Measurements from ENCODE around the gene ISOC1.

DNA sequence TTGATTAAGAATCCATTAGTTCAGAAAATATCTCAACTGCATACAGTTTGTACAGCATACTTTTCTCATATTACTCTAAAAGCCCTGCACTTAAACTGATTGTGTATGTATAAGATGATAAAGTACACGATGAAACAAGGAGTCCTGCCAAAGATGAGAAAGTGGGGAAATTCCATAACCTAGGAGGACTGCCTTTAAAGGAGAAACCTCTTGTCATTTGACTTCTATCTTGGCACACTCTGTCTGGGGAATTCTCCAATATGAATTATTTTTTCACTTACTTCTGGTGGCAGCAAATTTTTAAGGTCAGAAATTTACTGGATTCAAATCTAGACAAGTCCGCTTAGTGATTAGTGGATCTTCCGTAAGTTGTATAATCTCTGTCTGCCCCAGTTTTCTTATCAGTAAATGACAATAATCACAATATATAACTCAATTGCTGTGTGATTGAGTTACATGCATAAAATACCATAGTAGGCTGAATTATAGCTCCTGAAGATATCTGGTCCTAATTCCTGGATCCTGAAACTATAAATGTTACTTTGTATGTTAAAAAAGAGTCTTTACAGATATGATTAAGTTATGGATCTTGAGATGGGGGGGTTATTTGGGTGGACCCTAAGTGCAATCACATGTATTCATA is 17.0 kb upstream of the ISOC1 start:
- no peak for TF ChIP-seq POLR2AphosphoS5 (IDR thresholded peaks at IDR 0.05)
- TF ChIP-seq EP300 (conservative IDR thresholded peaks at IDR 0.05; ENCODE audit: poor library complexity, severe bottlenecking): no peak
- TF ChIP-seq, protein P1, sequence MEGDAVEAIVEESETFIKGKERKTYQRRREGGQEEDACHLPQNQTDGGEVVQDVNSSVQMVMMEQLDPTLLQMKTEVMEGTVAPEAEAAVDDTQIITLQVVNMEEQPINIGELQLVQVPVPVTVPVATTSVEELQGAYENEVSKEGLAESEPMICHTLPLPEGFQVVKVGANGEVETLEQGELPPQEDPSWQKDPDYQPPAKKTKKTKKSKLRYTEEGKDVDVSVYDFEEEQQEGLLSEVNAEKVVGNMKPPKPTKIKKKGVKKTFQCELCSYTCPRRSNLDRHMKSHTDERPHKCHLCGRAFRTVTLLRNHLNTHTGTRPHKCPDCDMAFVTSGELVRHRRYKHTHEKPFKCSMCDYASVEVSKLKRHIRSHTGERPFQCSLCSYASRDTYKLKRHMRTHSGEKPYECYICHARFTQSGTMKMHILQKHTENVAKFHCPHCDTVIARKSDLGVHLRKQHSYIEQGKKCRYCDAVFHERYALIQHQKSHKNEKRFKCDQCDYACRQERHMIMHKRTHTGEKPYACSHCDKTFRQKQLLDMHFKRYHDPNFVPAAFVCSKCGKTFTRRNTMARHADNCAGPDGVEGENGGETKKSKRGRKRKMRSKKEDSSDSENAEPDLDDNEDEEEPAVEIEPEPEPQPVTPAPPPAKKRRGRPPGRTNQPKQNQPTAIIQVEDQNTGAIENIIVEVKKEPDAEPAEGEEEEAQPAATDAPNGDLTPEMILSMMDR (IDR thresholded peaks at IDR 0.05; ENCODE audit: poor library complexity, severe bottlenecking): no peak
- TF ChIP-seq, protein P2, sequence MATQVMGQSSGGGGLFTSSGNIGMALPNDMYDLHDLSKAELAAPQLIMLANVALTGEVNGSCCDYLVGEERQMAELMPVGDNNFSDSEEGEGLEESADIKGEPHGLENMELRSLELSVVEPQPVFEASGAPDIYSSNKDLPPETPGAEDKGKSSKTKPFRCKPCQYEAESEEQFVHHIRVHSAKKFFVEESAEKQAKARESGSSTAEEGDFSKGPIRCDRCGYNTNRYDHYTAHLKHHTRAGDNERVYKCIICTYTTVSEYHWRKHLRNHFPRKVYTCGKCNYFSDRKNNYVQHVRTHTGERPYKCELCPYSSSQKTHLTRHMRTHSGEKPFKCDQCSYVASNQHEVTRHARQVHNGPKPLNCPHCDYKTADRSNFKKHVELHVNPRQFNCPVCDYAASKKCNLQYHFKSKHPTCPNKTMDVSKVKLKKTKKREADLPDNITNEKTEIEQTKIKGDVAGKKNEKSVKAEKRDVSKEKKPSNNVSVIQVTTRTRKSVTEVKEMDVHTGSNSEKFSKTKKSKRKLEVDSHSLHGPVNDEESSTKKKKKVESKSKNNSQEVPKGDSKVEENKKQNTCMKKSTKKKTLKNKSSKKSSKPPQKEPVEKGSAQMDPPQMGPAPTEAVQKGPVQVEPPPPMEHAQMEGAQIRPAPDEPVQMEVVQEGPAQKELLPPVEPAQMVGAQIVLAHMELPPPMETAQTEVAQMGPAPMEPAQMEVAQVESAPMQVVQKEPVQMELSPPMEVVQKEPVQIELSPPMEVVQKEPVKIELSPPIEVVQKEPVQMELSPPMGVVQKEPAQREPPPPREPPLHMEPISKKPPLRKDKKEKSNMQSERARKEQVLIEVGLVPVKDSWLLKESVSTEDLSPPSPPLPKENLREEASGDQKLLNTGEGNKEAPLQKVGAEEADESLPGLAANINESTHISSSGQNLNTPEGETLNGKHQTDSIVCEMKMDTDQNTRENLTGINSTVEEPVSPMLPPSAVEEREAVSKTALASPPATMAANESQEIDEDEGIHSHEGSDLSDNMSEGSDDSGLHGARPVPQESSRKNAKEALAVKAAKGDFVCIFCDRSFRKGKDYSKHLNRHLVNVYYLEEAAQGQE (IDR thresholded peaks at IDR 0.05; ENCODE audit: borderline replicate concordance): no peak
- TF ChIP-seq SMC3 (conservative IDR thresholded peaks at IDR 0.05; ENCODE audit: poor library complexity): no peak
- no peak for TF ChIP-seq RAD21 (conservative IDR thresholded peaks at IDR 0.05)

All from neural cell (in vitro differentiated cells).